NCI-H2081 treated with DMSO at 0.1 percent for 48 hours (cell line): ENCODE results near the gene NDUFA12.
"Not testable (repeated sequence)": the region's sequence is repeated elsewhere in the genome, so short reads cannot be mapped to it uniquely, and the experiment has no call there.

ENCODE experiments used
- DNase-seq: peaks from one replicate; lab custom pipeline; 2025; lab: John Stamatoyannopoulos, UW

Gene NDUFA12

GRCh38 chr12:95003213-95003920 lies at the start of gene NDUFA12:
NDUFA12 (minus strand) TSS chr12:95003697; CDS start chr12:95003680, 17 bp downstream.
- DNase-seq: peak; percentile 78

- DNase-seq: no peak
Measured at GRCh38 chr12:95051241-95051640, 47.7 kb upstream of the NDUFA12 start.

- no peak for DNase-seq
Measured at GRCh38 chr12:95037906-95038305, 34.4 kb upstream of the NDUFA12 start.

GRCh38 chr12:95034750-95035149 lies 31.3 kb upstream of the NDUFA12 start:
- no peak for DNase-seq

- DNase-seq: no peak
Measured at GRCh38 chr12:95022477-95022876, 19.0 kb upstream of the NDUFA12 start.

GRCh38 chr12:95017482-95017881 lies 14.0 kb upstream of the NDUFA12 start:
- DNase-seq: no peak

- no peak for DNase-seq
Measured at GRCh38 chr12:95016120-95016519, 12.6 kb upstream of the NDUFA12 start.

- DNase-seq: no peak
Measured at GRCh38 chr12:95014554-95014953, 11.1 kb upstream of the NDUFA12 start.

- no peak for DNase-seq
Measured at GRCh38 chr12:95006206-95006605, 2.7 kb upstream of the NDUFA12 start.

- DNase-seq: no peak
Measured at GRCh38 chr12:95004610-95005009, 1.1 kb upstream of the NDUFA12 start.

GRCh38 chr12:95003921-95004272 lies 400 bp upstream of the NDUFA12 start:
- DNase-seq: no peak

GRCh38 chr12:95002754-95003153 lies 743 bp downstream of the NDUFA12 start:
- no peak for DNase-seq

GRCh38 chr12:94998326-94998725 lies 5.2 kb downstream of the NDUFA12 start:
- no peak for DNase-seq

GRCh38 chr12:94997726-94998125 lies 5.8 kb downstream of the NDUFA12 start:
- no peak for DNase-seq

- no peak for DNase-seq
Measured at GRCh38 chr12:94997061-94997460, 6.4 kb downstream of the NDUFA12 start.

- no peak for DNase-seq
Measured at GRCh38 chr12:94994312-94994711, 9.2 kb downstream of the NDUFA12 start.

- DNase-seq: not testable (repeated sequence)
Measured at GRCh38 chr12:94993855-94994254, 9.6 kb downstream of the NDUFA12 start.

- no peak for DNase-seq
Measured at GRCh38 chr12:94990222-94990621, 13.3 kb downstream of the NDUFA12 start.

- no peak for DNase-seq
Measured at GRCh38 chr12:94988471-94988870, 15.0 kb downstream of the NDUFA12 start.

- DNase-seq: no peak
Measured at GRCh38 chr12:94987801-94988200, 15.7 kb downstream of the NDUFA12 start.

GRCh38 chr12:94987076-94987669 lies 16.3 kb downstream of the NDUFA12 start:
- DNase-seq: no peak

- not testable (repeated sequence) for DNase-seq
Measured at GRCh38 chr12:94985099-94985498, 18.4 kb downstream of the NDUFA12 start.

GRCh38 chr12:94983321-94983720 lies 20.2 kb downstream of the NDUFA12 start:
- no peak for DNase-seq

- no peak for DNase-seq
Measured at GRCh38 chr12:94982456-94982855, 21.0 kb downstream of the NDUFA12 start.
